HG02852 (cell line): ENCODE data around the gene RNF208.

Source experiments
- ATAC-seq: cut with Tn5 transposase; IDR thresholded peaks from one replicate; pipeline ENCODE4 v1.9.1; 2021; ENCODE audit warnings: mild to moderate bottlenecking, moderate library complexity; ENCODE audit not compliant: unreplicated experiment

RNF208 gene

GRCh38 chr9:137178201-137178938, 43.7 kb downstream of the RNF208 start:
- no peak for ATAC-seq

- ATAC-seq: no peak
Measured at GRCh38 chr9:137176302-137177182, 45.5 kb downstream of the RNF208 start.

DNA sequence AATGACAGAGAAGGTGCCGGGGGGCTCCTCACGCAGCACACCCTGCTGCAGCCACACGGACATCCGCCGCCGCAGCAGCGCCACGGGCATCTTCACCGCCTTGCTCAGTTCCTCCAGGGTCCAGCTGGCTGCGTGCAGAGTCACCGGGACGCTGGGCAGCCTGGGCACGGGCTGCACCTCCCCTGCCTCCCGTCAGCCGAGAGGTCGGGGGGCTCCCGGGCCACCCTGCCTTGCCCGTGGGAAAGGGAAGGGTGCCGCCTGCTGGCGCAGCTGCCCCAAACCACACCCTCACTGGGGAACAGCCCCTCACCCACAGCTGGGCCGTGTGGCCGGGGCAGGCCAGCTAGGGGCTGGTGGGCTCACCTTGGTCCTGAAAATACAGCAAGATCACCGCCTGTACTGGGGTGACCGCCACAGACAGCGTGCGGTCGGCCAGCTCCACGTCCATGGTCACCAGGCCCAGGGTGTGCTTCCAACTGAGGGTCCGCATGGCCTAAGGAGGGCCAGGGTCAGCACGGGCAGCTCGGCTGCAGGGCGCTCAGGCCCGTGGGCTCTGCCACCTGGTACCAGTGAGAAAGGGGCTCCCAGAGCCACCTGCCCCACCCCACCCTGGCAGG, 46.6 kb downstream of the RNF208 start:
- ATAC-seq: no peak

DNA sequence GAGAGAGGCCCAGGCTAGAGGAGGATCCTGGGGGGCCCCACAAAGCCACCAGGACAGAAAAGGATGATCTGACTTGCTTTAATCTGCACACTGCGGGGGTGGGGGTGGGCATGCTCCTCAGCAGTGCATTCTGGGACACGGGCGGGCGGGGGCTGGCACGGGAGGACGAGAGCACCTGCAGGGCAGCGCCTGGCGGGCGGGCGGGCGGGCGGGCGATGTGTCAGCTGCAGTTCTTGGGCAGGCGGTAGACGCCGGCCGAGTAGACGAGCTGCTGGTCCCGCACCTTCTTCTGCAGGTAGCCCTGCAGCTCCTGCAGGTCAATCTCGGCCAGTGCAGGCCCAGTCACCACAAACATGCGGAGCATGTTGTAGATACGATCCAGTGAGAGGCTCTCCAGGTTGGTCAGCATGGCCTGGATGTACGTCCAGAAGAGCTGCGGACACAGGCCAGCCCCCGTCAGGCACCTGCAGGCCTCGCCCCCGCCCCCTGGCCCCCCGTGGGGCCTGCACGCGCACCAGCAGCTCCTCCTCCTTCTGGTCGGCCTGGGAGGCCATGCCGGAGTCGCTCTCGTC, 47.2 kb downstream of the RNF208 start:
- no peak for ATAC-seq

DNA sequence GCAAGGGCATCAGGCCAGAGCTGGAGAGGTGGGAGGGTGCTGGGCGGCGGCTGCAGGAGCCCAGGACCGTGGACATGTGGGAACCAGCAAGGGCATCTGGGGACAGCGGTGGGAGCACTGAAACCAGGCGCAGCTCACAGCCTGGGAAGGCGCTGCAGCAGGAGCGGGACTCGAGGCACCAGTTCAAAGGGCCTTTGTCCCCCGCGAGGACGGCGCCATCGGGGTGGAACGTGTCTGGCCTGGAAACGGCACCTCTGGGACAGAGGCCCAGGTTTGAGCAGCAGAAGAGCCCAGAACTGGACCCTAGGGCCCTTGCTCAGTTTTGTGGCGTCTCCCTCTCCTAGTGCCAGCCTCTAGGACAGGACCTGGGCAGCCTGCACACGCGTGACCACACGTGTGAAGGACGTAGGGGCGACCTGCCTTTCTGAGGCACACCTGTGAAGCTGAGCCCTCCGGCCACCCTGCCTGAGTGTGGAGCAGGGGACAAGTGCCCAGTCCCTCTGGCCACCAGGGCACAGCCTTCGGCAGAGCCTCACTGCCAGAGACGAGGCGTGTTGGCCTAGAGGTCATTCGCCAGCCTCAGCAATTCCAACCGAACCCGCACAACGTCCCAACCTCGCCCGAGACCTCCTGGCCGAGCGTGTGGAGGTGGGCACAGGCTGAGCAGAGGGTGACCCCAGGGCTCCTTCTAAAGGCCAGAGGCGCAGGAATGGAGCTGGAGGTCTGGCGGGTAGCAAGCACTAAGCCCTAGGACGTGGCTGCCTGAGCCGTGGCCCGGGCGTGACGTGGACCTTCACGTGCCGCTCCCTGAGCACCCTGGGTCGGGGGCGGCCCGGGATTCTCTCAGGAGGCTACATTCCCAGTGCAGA, 48.0 kb downstream of the RNF208 start:
- no peak for ATAC-seq

GRCh38 chr9:137172901-137173795, 48.9 kb downstream of the RNF208 start:
- ATAC-seq: no peak

DNA sequence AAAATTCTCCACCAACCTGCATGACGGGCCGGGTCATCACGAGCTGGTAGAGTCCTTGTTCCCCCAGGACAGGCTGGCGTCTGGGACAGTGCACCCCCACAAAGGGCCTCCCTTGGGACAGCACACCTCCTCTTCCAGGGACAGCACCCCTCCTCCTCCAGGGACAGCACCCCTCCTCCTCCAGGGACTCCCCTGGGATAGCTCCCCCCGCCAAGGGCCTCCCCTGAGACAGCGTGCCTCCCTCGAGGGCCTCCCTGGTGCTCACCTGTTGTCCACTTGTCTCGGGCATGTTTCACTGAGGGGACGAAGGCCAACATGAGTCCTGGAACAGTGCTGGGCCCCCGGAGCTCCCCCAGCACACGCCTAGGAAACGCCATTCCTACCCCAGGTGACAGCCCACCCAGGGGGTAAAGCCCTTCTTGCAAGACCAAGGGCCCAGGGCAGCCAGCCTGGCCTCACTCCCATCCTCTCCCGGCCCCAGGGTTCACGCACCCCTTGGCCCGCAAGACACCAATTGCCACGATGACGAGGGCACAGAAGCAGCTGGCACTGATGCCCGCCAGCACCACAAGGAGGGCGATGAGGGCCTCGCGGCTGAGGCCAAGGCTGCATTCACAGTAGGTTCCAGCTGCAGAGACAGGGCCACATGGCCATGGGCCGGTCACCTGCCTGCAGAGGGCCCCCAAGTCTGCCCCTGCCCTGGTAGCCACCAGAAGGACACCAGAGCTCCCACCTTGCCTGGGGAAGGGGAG, 50.7 kb downstream of the RNF208 start:
- no peak for ATAC-seq

DNA sequence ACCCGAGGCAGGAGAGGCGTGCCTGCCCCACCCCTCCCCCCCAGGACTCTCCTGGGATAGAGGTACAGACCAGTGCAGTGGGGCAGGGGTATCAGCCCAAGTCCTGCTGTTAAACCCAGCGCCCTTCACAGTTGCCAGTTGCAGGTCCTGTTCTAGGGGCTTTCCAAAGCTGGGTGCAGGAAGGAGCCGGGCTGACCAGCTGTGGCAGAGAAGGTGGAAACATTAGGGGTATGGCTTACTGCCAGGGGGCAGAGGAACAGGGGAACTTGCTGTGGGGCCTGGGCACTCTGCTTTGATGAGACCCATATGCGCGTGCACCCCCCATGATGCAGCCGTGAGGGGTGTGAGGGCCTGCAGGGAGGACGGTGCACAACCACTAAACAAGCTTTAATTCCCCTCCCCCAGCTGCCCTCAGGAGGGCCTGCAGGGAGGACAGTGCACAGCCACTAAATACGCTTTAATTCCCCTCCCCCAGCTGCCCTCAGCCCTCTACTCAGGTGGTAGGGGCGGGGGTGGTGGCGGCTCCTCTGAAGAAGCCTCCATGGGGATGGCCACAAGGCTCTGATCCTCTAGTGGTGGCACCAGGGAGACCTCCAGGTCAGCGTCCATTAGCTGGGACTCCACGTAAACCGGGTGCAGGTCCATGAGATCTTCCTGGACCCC, 51.4 kb downstream of the RNF208 start:
- no peak for ATAC-seq
